HepG2 (cell line): Measurements from ENCODE around the gene DGUOK. TPM values are rescaled to one million over a fixed set of nuclear protein-coding genes. Genes with fewer than 3 reads are reported as not detected.

Source experiments
- AGO2 ChIP-seq: fragments of 200-400 bp; formaldehyde crosslinking; optimal IDR thresholded peaks from 2 replicates; pipeline ENCODE3; 2017; ENCODE audit warnings: mild to moderate bottlenecking, low read depth, low read length, moderate library complexity
- ESRRA ChIP-seq: sonication (generic); formaldehyde crosslinking; IDR thresholded peaks from 2 replicates; pipeline ENCODE4 v1.5.1; 2020; ENCODE audit warnings: mild to moderate bottlenecking, low read depth, missing genetic modification reagents
- GLI4 ChIP-seq: sonication (generic); formaldehyde crosslinking; IDR thresholded peaks from 2 replicates; pipeline ENCODE4 v1.5.1; 2020; ENCODE audit warnings: missing genetic modification reagents, mild to moderate bottlenecking, moderate library complexity, borderline replicate concordance
- HIVEP1 ChIP-seq: sonication (generic); formaldehyde crosslinking; IDR thresholded peaks from 2 replicates; pipeline ENCODE4 v1.4.0; 2020; ENCODE audit warnings: mild to moderate bottlenecking, missing genetic modification reagents
- IRF2 ChIP-seq: IDR thresholded peaks from 2 replicates; pipeline ENCODE4 v1.6.1; 2018; ENCODE audit warnings: missing genetic modification reagents, missing compliant biosample characterization
- MYC ChIP-seq: sonication (generic); formaldehyde crosslinking; IDR thresholded peaks from 2 replicates; pipeline ENCODE4 v1.9.0; 2021; ENCODE audit warnings: missing genetic modification reagents, borderline replicate concordance
- RFX5 ChIP-seq: IDR thresholded peaks from 2 replicates; pipeline ENCODE4 v1.6.1; 2011; ENCODE audit warnings: low read depth, low read length, improper control_type of control experiment
- TSC22D2 ChIP-seq: sonication (generic); formaldehyde crosslinking; IDR thresholded peaks from 2 replicates; pipeline ENCODE4 v1.5.1; 2020; ENCODE audit warnings: missing genetic modification reagents, mild to moderate bottlenecking, borderline replicate concordance
- YEATS4 ChIP-seq: sonication (generic); formaldehyde crosslinking; IDR thresholded peaks from 2 replicates; pipeline ENCODE4 v1.4.0; 2020; ENCODE audit warnings: missing genetic modification reagents, borderline replicate concordance
- ZNF232 ChIP-seq: sonication (generic); formaldehyde crosslinking; IDR thresholded peaks from 2 replicates; pipeline ENCODE4 v1.4.0; 2020; ENCODE audit warnings: missing genetic modification reagents, borderline replicate concordance
- ZNF607 ChIP-seq: sonication (generic); formaldehyde crosslinking; IDR thresholded peaks from 2 replicates; pipeline ENCODE4 v1.5.1; 2020; ENCODE audit warnings: missing genetic modification reagents, mild to moderate bottlenecking, borderline replicate concordance
- ZNF672 ChIP-seq: sonication (generic); formaldehyde crosslinking; IDR thresholded peaks from 2 replicates; pipeline ENCODE4 v1.8.1; 2022; ENCODE audit warnings: missing genetic modification reagents
- ZNF678 ChIP-seq: sonication (generic); formaldehyde crosslinking; IDR thresholded peaks from 2 replicates; pipeline ENCODE4 v1.4.0; 2020; ENCODE audit warnings: mild to moderate bottlenecking, missing genetic modification reagents
- polyA plus RNA-seq, 8 experiments: library from polyadenylated mRNA; depleted of rRNA in 3 of 8; stranded (reverse) in 7 of 8; unstranded in 1 of 8; fragments of >200 nt; fragmentation: Illumina TruSeq in 4 of 8; extraction: Trizol in 4 of 8; gene quantifications; 2 replicates each; pipeline versions ENCODE4 v1.2.1 to v1.2.3, GENCODE V29; 2011 to 2016; ENCODE audit warnings: low read depth in 4 of 8, missing spikeins in 1 of 8, mixed read lengths in 1 of 8; ENCODE audit not compliant: insufficient read depth in 1 of 8
- total RNA-seq, 5 experiments: library from RNA; depleted of rRNA; stranded (reverse); fragments of >200 nt; fragmentation: Illumina TruSeq; extraction: Trizol; gene quantifications; 2 replicates each; pipeline ENCODE4 v1.2.3, GENCODE V29; 2016; ENCODE audit warnings: low read depth in 1 of 5
- TF ChIP-seq, protein P1 (sequence below): sonication (generic); formaldehyde crosslinking; IDR thresholded peaks from 2 replicates; pipeline ENCODE4 v1.5.0; 2020; ENCODE audit warnings: mild to moderate bottlenecking, missing genetic modification reagents
- TF ChIP-seq, protein P2 (sequence below): sonication (generic); formaldehyde crosslinking; IDR thresholded peaks from 2 replicates; pipeline ENCODE4 v1.4.0; 2020; ENCODE audit warnings: mild to moderate bottlenecking, missing genetic modification reagents
- TF ChIP-seq, protein P3 (sequence below): IDR thresholded peaks from 2 replicates; pipeline ENCODE4 v1.6.1; 2018; ENCODE audit warnings: missing genetic modification reagents, mild to moderate bottlenecking, missing compliant biosample characterization
- TF ChIP-seq, protein P4 (sequence below): sonication (generic); formaldehyde crosslinking; IDR thresholded peaks from 2 replicates; pipeline ENCODE4 v1.4.0; 2020; ENCODE audit warnings: mild to moderate bottlenecking, missing genetic modification reagents, borderline replicate concordance
- TF ChIP-seq, protein P5 (sequence below): sonication (generic); formaldehyde crosslinking; conservative IDR thresholded peaks from 2 replicates; pipeline ENCODE4 v1.4.0; 2020; ENCODE audit warnings: missing genetic modification reagents

The DGUOK gene
- total and polyA plus RNA-seq, 2 of the 13 experiments (the other 11 are each of a cell fraction or from before 2014, with no cell fraction given) = 105 to 137 TPM

DNA sequence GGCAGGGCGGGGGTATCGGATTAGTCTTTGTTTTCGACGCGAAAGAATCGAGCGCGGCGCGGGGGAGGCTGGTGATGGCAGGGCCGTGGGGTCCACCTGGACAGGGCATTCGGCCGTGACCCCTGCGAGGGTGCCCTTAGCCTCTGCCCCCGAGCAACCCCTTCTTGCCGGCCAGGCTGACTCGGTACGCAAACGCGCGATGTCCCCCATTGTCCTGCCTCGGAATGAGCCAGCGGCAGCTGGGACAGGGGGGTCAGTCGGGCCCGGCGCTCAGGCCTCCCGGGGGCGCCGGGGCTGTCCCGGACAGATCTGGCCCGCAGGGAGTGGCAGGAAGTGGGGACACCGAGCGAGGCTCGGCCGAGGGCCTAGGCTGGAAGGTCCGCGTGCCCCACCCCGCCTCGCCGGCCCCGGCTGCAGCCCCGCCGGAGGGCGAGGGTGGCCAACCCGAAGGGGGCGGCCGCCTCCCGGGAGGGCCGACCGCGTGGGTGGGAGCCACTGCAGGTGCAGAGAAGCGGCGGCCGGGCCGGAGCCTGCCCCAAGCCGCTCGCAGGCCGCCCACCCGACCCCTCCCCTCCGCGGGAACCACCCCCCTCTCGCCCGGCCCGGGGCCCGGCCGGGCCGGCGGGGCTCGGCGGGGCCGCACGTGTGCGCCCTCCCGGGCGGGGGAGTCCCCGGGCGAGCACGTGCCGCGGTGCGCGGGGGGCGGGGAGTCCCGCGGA lies 57.7 kb downstream of the DGUOK start, which contains the start of gene TET3 (continued):
- TF ChIP-seq, protein P1, sequence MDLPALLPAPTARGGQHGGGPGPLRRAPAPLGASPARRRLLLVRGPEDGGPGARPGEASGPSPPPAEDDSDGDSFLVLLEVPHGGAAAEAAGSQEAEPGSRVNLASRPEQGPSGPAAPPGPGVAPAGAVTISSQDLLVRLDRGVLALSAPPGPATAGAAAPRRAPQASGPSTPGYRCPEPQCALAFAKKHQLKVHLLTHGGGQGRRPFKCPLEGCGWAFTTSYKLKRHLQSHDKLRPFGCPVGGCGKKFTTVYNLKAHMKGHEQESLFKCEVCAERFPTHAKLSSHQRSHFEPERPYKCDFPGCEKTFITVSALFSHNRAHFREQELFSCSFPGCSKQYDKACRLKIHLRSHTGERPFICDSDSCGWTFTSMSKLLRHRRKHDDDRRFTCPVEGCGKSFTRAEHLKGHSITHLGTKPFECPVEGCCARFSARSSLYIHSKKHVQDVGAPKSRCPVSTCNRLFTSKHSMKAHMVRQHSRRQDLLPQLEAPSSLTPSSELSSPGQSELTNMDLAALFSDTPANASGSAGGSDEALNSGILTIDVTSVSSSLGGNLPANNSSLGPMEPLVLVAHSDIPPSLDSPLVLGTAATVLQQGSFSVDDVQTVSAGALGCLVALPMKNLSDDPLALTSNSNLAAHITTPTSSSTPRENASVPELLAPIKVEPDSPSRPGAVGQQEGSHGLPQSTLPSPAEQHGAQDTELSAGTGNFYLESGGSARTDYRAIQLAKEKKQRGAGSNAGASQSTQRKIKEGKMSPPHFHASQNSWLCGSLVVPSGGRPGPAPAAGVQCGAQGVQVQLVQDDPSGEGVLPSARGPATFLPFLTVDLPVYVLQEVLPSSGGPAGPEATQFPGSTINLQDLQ = no peak
- TF ChIP-seq MYC (CRISPR knock-in tag) = peak; percentile 70
- TF ChIP-seq HIVEP1 (CRISPR knock-in tag) = peak; percentile 46
- TF ChIP-seq, protein P2, sequence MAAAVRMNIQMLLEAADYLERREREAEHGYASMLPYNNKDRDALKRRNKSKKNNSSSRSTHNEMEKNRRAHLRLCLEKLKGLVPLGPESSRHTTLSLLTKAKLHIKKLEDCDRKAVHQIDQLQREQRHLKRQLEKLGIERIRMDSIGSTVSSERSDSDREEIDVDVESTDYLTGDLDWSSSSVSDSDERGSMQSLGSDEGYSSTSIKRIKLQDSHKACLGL (CRISPR knock-in tag) = peak; percentile 47; the same call in 1 of the 2 replicates
- no peak for TF ChIP-seq ZNF672 (CRISPR knock-in tag)
- TF ChIP-seq AGO2 = peak; percentile 97
- TF ChIP-seq ZNF607 (CRISPR knock-in tag) = peak; percentile 6; the same call in 1 of the 2 replicates
- TF ChIP-seq IRF2 (CRISPR knock-in tag) = 0 out of 2 replicates have a peak, but pooled peaks have one; percentile 4
- TF ChIP-seq, protein P3, sequence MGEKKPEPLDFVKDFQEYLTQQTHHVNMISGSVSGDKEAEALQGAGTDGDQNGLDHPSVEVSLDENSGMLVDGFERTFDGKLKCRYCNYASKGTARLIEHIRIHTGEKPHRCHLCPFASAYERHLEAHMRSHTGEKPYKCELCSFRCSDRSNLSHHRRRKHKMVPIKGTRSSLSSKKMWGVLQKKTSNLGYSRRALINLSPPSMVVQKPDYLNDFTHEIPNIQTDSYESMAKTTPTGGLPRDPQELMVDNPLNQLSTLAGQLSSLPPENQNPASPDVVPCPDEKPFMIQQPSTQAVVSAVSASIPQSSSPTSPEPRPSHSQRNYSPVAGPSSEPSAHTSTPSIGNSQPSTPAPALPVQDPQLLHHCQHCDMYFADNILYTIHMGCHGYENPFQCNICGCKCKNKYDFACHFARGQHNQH = peak; percentile 29; the same call in 1 of the 2 replicates
- peak; percentile 34; the same call in 1 of the 2 replicates for TF ChIP-seq ZNF232 (CRISPR knock-in tag)
- TF ChIP-seq TSC22D2 (CRISPR knock-in tag) = no peak
- TF ChIP-seq, protein P4, sequence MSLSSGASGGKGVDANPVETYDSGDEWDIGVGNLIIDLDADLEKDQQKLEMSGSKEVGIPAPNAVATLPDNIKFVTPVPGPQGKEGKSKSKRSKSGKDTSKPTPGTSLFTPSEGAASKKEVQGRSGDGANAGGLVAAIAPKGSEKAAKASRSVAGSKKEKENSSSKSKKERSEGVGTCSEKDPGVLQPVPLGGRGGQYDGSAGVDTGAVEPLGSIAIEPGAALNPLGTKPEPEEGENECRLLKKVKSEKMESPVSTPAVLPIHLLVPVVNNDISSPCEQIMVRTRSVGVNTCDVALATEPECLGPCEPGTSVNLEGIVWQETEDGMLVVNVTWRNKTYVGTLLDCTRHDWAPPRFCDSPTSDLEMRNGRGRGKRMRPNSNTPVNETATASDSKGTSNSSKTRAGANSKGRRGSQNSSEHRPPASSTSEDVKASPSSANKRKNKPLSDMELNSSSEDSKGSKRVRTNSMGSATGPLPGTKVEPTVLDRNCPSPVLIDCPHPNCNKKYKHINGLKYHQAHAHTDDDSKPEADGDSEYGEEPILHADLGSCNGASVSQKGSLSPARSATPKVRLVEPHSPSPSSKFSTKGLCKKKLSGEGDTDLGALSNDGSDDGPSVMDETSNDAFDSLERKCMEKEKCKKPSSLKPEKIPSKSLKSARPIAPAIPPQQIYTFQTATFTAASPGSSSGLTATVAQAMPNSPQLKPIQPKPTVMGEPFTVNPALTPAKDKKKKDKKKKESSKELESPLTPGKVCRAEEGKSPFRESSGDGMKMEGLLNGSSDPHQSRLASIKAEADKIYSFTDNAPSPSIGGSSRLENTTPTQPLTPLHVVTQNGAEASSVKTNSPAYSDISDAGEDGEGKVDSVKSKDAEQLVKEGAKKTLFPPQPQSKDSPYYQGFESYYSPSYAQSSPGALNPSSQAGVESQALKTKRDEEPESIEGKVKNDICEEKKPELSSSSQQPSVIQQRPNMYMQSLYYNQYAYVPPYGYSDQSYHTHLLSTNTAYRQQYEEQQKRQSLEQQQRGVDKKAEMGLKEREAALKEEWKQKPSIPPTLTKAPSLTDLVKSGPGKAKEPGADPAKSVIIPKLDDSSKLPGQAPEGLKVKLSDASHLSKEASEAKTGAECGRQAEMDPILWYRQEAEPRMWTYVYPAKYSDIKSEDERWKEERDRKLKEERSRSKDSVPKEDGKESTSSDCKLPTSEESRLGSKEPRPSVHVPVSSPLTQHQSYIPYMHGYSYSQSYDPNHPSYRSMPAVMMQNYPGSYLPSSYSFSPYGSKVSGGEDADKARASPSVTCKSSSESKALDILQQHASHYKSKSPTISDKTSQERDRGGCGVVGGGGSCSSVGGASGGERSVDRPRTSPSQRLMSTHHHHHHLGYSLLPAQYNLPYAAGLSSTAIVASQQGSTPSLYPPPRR (CRISPR knock-in tag) = no peak; the same call in none of the 2 replicates
- TF ChIP-seq ESRRA (CRISPR knock-in tag) = peak; percentile 85; the same call in 1 of the 2 replicates
- TF ChIP-seq, protein P5, sequence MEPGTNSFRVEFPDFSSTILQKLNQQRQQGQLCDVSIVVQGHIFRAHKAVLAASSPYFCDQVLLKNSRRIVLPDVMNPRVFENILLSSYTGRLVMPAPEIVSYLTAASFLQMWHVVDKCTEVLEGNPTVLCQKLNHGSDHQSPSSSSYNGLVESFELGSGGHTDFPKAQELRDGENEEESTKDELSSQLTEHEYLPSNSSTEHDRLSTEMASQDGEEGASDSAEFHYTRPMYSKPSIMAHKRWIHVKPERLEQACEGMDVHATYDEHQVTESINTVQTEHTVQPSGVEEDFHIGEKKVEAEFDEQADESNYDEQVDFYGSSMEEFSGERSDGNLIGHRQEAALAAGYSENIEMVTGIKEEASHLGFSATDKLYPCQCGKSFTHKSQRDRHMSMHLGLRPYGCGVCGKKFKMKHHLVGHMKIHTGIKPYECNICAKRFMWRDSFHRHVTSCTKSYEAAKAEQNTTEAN (CRISPR knock-in tag) = peak; percentile 58
- no peak for TF ChIP-seq RFX5
- TF ChIP-seq ZNF678 (CRISPR knock-in tag) = peak; percentile 75; the same call in 1 of the 2 replicates
- TF ChIP-seq GLI4 = peak; percentile 66; the same call in 1 of the 2 replicates
- peak; percentile 86 for TF ChIP-seq YEATS4 (CRISPR knock-in tag)
